SK-N-SH treated with all-trans-retinoic acid at 6 μM for 48 hours (cell line): ENCODE measurements around the gene TMEM147.

ENCODE experiments used
- ATAC-seq: fragments of 200-7000 bp; cut with Tn5 transposase; 3 replicates; pipeline ENCODE4 v1.9.1; 2020; ENCODE audit warnings: mild to moderate bottlenecking, moderate library complexity
- ARNTL ChIP-seq: fragments of 450-650 bp; formaldehyde crosslinking; IDR thresholded peaks from 2 replicates; pipeline ENCODE4 v1.5.0; 2020; ENCODE audit warnings: low read depth, mild to moderate bottlenecking, moderate library complexity, borderline replicate concordance
- BACH2 ChIP-seq: fragments of 250-450 bp; sonication (Bioruptor Pico); IDR thresholded peaks from 2 replicates; pipeline ENCODE4 v1.9.0; 2021; ENCODE audit warnings: mild to moderate bottlenecking, borderline replicate concordance
- CSDC2 ChIP-seq: fragments of 250-450 bp; sonication (Bioruptor Pico); IDR thresholded peaks from 2 replicates; pipeline ENCODE4 v1.5.0; 2020; ENCODE audit warnings: mild to moderate bottlenecking, moderate library complexity
- ESRRG ChIP-seq: fragments of 250-450 bp; sonication (Bioruptor Pico); IDR thresholded peaks from 2 replicates; pipeline ENCODE4 v1.6.1; 2021; ENCODE audit warnings: mild to moderate bottlenecking
- GLIS3 ChIP-seq: fragments of 250-450 bp; sonication (Bioruptor Pico); IDR thresholded peaks from 2 replicates; pipeline ENCODE4 v1.5.0; 2020; ENCODE audit warnings: mild to moderate bottlenecking, moderate library complexity
- ISL1 ChIP-seq: fragments of 250-450 bp; sonication (Bioruptor Pico); IDR thresholded peaks from 2 replicates; pipeline ENCODE4 v2.1.2; 2022; ENCODE audit warnings: mild to moderate bottlenecking, moderate library complexity
- PPARA ChIP-seq: fragments of 250-450 bp; sonication (Bioruptor Pico); IDR thresholded peaks from 2 replicates; pipeline ENCODE4 v1.5.0; 2020; ENCODE audit warnings: mild to moderate bottlenecking, borderline replicate concordance
- RARB ChIP-seq: fragments of 250-450 bp; sonication (Bioruptor Pico); IDR thresholded peaks from 2 replicates; pipeline ENCODE4 v1.8.0; 2021; ENCODE audit warnings: mild to moderate bottlenecking, moderate library complexity
- SNAI2 ChIP-seq: fragments of 250-450 bp; sonication (Bioruptor Pico); IDR thresholded peaks from 2 replicates; pipeline ENCODE4 v1.5.0; 2020; ENCODE audit warnings: mild to moderate bottlenecking, moderate library complexity
- TCF4 ChIP-seq: fragments of 250-450 bp; sonication (Bioruptor Pico); IDR thresholded peaks from 2 replicates; pipeline ENCODE4 v1.8.0; 2021; ENCODE audit warnings: mild to moderate bottlenecking, moderate library complexity, borderline replicate concordance
- TOX ChIP-seq: fragments of 250-450 bp; sonication (Bioruptor Pico); IDR thresholded peaks from 2 replicates; pipeline ENCODE4 v1.8.0; 2021; ENCODE audit warnings: mild to moderate bottlenecking, moderate library complexity, borderline replicate concordance
- ZC3H10 ChIP-seq: fragments of 250-450 bp; sonication (Bioruptor Pico); IDR thresholded peaks from 2 replicates; pipeline ENCODE4 v1.5.1; 2021; ENCODE audit warnings: mild to moderate bottlenecking, moderate library complexity
- ZFP3 ChIP-seq: fragments of 250-450 bp; sonication (Bioruptor Pico); IDR thresholded peaks from 2 replicates; pipeline ENCODE4 v1.5.0; 2020; ENCODE audit warnings: mild to moderate bottlenecking, moderate library complexity
- ZFP30 ChIP-seq: fragments of 450-650 bp; formaldehyde crosslinking; IDR thresholded peaks from 2 replicates; pipeline ENCODE4 v1.5.0; 2022; ENCODE audit warnings: mild to moderate bottlenecking, moderate library complexity
- ZNF565 ChIP-seq: fragments of 450-650 bp; formaldehyde crosslinking; conservative IDR thresholded peaks from 2 replicates; pipeline ENCODE4 v1.5.0; 2020; ENCODE audit warnings: low read depth, mild to moderate bottlenecking, moderate library complexity
- ZNF8 ChIP-seq: fragments of 450-650 bp; formaldehyde crosslinking; IDR thresholded peaks from 2 replicates; pipeline ENCODE4 v1.5.0; 2020; ENCODE audit warnings: mild to moderate bottlenecking, moderate library complexity
- TF ChIP-seq, protein P1 (sequence below): fragments of 250-450 bp; sonication (Bioruptor Pico); IDR thresholded peaks from 2 replicates; pipeline ENCODE4 v1.8.0; 2020; ENCODE audit warnings: mild to moderate bottlenecking, moderate library complexity, borderline replicate concordance
- TF ChIP-seq, protein P2 (sequence below): fragments of 250-450 bp; sonication (Bioruptor Pico); IDR thresholded peaks from 2 replicates; pipeline ENCODE4 v1.5.1; 2021; ENCODE audit warnings: mild to moderate bottlenecking, moderate library complexity
- TF ChIP-seq, protein P3 (sequence below): fragments of 250-450 bp; sonication (Bioruptor Pico); IDR thresholded peaks from 2 replicates; pipeline ENCODE4 v1.5.0; 2020; ENCODE audit warnings: mild to moderate bottlenecking, moderate library complexity
- TF ChIP-seq, protein P4 (sequence below): fragments of 250-450 bp; sonication (Bioruptor Pico); IDR thresholded peaks from 2 replicates; pipeline ENCODE4 v1.8.0; 2021; ENCODE audit warnings: low read depth, mild to moderate bottlenecking, moderate library complexity, borderline replicate concordance
- TF ChIP-seq, protein P5 (sequence below): fragments of 250-450 bp; sonication (Bioruptor Pico); IDR thresholded peaks from 2 replicates; pipeline ENCODE4 v1.5.1; 2020; ENCODE audit warnings: low read depth, mild to moderate bottlenecking, moderate library complexity

TMEM147 gene

DNA sequence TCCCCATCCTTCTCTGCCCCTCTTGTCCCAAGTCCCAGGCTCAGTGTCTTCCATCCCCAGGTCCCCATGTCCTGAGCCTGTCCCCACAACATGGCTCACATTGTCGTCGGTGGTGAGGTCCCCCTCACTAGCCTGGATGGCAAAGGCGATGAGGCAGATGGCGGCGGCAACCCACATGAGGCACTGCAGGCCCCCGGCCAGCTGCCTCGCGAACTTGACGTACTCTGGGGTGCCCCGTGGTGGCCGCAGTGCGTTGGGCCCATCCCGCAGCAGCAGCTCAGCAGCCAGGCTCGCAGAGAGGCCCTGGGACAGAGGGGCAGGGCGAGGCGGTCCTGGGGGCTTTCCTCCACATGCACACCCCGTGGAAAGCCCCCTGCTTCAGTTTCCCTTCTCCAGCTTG is 16.9 kb downstream of the TMEM147 start:
- TF ChIP-seq ZFP30 (CRISPR knock-in tag) (no peak), ZNF8 (CRISPR knock-in tag) (no peak), PPARA (no peak), ZC3H10 (CRISPR knock-in tag) (no peak), TOX (CRISPR knock-in tag) (no peak), GLIS3 (no peak), RARB (no peak), ESRRG (CRISPR knock-in tag) (no peak), BACH2 (CRISPR knock-in tag) (no peak), ZNF565 (CRISPR knock-in tag) (no peak), TCF4 (no peak), CSDC2 (CRISPR knock-in tag) (no peak), ZFP3 (CRISPR knock-in tag) (no peak), ISL1 (CRISPR knock-in tag) (no peak), ARNTL (CRISPR knock-in tag) (no peak)
- TF ChIP-seq, protein P1, sequence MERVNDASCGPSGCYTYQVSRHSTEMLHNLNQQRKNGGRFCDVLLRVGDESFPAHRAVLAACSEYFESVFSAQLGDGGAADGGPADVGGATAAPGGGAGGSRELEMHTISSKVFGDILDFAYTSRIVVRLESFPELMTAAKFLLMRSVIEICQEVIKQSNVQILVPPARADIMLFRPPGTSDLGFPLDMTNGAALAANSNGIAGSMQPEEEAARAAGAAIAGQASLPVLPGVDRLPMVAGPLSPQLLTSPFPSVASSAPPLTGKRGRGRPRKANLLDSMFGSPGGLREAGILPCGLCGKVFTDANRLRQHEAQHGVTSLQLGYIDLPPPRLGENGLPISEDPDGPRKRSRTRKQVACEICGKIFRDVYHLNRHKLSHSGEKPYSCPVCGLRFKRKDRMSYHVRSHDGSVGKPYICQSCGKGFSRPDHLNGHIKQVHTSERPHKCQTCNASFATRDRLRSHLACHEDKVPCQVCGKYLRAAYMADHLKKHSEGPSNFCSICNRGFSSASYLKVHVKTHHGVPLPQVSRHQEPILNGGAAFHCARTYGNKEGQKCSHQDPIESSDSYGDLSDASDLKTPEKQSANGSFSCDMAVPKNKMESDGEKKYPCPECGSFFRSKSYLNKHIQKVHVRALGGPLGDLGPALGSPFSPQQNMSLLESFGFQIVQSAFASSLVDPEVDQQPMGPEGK (CRISPR knock-in tag), result no peak
- TF ChIP-seq, protein P2, sequence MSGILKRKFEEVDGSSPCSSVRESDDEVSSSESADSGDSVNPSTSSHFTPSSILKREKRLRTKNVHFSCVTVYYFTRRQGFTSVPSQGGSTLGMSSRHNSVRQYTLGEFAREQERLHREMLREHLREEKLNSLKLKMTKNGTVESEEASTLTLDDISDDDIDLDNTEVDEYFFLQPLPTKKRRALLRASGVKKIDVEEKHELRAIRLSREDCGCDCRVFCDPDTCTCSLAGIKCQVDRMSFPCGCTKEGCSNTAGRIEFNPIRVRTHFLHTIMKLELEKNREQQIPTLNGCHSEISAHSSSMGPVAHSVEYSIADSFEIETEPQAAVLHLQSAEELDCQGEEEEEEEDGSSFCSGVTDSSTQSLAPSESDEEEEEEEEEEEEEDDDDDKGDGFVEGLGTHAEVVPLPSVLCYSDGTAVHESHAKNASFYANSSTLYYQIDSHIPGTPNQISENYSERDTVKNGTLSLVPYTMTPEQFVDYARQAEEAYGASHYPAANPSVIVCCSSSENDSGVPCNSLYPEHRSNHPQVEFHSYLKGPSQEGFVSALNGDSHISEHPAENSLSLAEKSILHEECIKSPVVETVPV (CRISPR knock-in tag), result no peak
- TF ChIP-seq, protein P3, sequence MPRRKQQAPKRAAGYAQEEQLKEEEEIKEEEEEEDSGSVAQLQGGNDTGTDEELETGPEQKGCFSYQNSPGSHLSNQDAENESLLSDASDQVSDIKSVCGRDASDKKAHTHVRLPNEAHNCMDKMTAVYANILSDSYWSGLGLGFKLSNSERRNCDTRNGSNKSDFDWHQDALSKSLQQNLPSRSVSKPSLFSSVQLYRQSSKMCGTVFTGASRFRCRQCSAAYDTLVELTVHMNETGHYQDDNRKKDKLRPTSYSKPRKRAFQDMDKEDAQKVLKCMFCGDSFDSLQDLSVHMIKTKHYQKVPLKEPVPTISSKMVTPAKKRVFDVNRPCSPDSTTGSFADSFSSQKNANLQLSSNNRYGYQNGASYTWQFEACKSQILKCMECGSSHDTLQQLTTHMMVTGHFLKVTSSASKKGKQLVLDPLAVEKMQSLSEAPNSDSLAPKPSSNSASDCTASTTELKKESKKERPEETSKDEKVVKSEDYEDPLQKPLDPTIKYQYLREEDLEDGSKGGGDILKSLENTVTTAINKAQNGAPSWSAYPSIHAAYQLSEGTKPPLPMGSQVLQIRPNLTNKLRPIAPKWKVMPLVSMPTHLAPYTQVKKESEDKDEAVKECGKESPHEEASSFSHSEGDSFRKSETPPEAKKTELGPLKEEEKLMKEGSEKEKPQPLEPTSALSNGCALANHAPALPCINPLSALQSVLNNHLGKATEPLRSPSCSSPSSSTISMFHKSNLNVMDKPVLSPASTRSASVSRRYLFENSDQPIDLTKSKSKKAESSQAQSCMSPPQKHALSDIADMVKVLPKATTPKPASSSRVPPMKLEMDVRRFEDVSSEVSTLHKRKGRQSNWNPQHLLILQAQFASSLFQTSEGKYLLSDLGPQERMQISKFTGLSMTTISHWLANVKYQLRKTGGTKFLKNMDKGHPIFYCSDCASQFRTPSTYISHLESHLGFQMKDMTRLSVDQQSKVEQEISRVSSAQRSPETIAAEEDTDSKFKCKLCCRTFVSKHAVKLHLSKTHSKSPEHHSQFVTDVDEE, result no peak
- TF ChIP-seq, all 23 proteins: peak for 0

DNA sequence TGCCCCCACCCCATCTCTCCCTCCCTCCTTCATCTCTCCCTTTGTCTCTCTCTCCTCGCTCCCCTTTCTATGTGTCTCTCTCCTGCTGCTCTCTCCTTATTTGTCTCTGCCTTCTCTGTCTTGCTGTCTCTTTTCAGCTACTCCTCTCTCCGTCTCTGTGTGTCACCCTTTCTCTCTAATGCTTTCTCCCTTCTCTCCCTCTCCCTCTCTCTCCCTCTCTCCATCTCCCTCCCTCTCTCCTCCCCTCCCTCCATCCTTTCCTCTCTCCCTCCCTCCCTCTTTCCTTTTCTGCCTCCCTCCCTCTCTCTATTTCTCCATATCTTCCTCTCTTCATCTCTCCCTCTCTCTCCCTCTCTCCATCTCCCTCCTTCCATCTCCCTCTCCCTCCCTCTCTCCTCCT is 17.4 kb downstream of the TMEM147 start:
- no peak for ATAC-seq
- TF ChIP-seq GLIS3, result no peak
- no peak for TF ChIP-seq BACH2 (CRISPR knock-in tag)
- no peak for TF ChIP-seq ISL1 (CRISPR knock-in tag)
- TF ChIP-seq, protein P2 (CRISPR knock-in tag), result no peak
- no peak for TF ChIP-seq ZNF565 (CRISPR knock-in tag)
- no peak for TF ChIP-seq ESRRG (CRISPR knock-in tag)
- TF ChIP-seq, protein P4, sequence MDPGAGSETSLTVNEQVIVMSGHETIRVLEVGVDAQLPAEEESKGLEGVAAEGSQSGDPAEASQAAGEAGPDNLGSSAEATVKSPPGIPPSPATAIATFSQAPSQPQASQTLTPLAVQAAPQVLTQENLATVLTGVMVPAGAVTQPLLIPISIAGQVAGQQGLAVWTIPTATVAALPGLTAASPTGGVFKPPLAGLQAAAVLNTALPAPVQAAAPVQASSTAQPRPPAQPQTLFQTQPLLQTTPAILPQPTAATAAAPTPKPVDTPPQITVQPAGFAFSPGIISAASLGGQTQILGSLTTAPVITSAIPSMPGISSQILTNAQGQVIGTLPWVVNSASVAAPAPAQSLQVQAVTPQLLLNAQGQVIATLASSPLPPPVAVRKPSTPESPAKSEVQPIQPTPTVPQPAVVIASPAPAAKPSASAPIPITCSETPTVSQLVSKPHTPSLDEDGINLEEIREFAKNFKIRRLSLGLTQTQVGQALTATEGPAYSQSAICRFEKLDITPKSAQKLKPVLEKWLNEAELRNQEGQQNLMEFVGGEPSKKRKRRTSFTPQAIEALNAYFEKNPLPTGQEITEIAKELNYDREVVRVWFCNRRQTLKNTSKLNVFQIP (CRISPR knock-in tag), result no peak

More for the DNA sequence above, 16.9 kb downstream of the TMEM147 start:
- ATAC-seq, result no peak

DNA sequence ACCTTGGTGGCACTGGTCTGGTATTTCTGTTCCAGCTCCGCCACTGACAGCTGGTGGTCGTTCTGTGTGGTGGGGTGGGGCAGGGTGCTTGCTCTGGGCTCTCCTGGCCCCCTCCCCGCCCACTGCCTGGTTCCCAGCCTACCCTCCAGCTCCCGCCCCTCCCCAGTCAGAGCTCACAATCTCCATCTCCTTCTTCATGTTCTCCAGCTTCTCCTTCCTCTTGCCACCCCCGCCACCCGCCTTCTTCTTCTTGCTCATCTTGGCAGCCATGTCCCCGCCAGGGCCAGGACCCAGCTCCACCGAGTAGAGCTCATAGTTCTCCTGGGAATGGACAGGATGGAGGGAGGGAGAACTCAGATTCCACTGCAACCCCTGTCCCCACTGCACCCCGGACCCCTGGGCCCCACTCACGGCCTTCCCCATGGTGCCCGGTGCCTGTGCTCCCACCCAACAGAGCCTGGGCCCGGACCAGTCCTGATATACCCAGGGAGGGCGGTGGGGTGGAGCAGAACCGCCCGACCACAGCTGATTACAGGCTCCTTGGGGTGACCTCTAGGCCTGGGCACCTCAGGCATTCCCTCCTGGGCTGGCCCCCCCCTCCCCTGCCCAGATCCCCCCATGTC is 17.9 kb downstream of the TMEM147 start, which contains the start of gene ATP4A:
ATP4A (minus strand) TSS at position 452 of the 623 bp plus-strand sequence; CDS start at position 423, 29 bp downstream.
- ATAC-seq, result no peak
- no peak for TF ChIP-seq RARB
- no peak for TF ChIP-seq TCF4
- TF ChIP-seq, protein P3, result no peak
- TF ChIP-seq ARNTL (CRISPR knock-in tag), result no peak
- no peak for TF ChIP-seq TOX (CRISPR knock-in tag)
- no peak for TF ChIP-seq BACH2 (CRISPR knock-in tag)
- TF ChIP-seq, protein P2 (CRISPR knock-in tag), result no peak
- no peak for TF ChIP-seq ZNF8 (CRISPR knock-in tag)
- TF ChIP-seq, protein P5, sequence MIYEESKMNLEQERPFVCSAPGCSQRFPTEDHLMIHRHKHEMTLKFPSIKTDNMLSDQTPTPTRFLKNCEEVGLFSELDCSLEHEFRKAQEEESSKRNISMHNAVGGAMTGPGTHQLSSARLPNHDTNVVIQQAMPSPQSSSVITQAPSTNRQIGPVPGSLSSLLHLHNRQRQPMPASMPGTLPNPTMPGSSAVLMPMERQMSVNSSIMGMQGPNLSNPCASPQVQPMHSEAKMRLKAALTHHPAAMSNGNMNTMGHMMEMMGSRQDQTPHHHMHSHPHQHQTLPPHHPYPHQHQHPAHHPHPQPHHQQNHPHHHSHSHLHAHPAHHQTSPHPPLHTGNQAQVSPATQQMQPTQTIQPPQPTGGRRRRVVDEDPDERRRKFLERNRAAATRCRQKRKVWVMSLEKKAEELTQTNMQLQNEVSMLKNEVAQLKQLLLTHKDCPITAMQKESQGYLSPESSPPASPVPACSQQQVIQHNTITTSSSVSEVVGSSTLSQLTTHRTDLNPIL (CRISPR knock-in tag), result no peak
- no peak for TF ChIP-seq ISL1 (CRISPR knock-in tag)
- no peak for TF ChIP-seq GLIS3
- no peak for TF ChIP-seq SNAI2 (CRISPR knock-in tag)
